NCI-H187 treated with DMSO at 0.1 percent for 48 hours (cell line): ENCODE measurements around the gene KLHDC7B.

Experiments used
- DNase-seq: peaks from one replicate; lab custom pipeline; 2025; lab: John Stamatoyannopoulos, UW

The KLHDC7B gene

GRCh38 chr22:50573491-50574382, 28.0 kb downstream of the KLHDC7B start:
- no peak for DNase-seq

GRCh38 chr22:50574383-50574755, 28.7 kb downstream of the KLHDC7B start:
- no peak for DNase-seq

- no peak for DNase-seq
Measured at GRCh38 chr22:50575426-50575941, 29.8 kb downstream of the KLHDC7B start.

- no peak for DNase-seq
Measured at GRCh38 chr22:50576070-50576469, 30.4 kb downstream of the KLHDC7B start.

GRCh38 chr22:50576806-50577696, 31.4 kb downstream of the KLHDC7B start:
- DNase-seq = no peak

GRCh38 chr22:50577697-50577986, 31.9 kb downstream of the KLHDC7B start:
- no peak for DNase-seq

- no peak for DNase-seq
Measured at GRCh38 chr22:50577987-50578775, 32.5 kb downstream of the KLHDC7B start, which contains the start of gene CPT1B. Gene CPT1B (minus strand): TSS chr22:50578427. CDS start chr22:50577915, 512 bp downstream.

- no peak for DNase-seq
Measured at GRCh38 chr22:50578776-50579310, 33.1 kb downstream of the KLHDC7B start.

GRCh38 chr22:50579752-50580151, 34.1 kb downstream of the KLHDC7B start:
- DNase-seq = no peak

GRCh38 chr22:50581031-50581949, 35.6 kb downstream of the KLHDC7B start:
- DNase-seq = no peak

GRCh38 chr22:50581950-50582492, 36.3 kb downstream of the KLHDC7B start:
- no peak for DNase-seq

GRCh38 chr22:50582493-50583293, 37.0 kb downstream of the KLHDC7B start, which contains the start of gene CHKB:
Gene CHKB (minus strand): TSS chr22:50582849. CDS start chr22:50582781, 68 bp downstream.
- DNase-seq = peak; percentile 12

- no peak for DNase-seq
Measured at GRCh38 chr22:50583294-50583861, 37.7 kb downstream of the KLHDC7B start.

GRCh38 chr22:50584106-50585096, 38.7 kb downstream of the KLHDC7B start:
- DNase-seq = no peak

GRCh38 chr22:50585238-50585637, 39.5 kb downstream of the KLHDC7B start:
- DNase-seq = no peak

GRCh38 chr22:50585781-50586180, 40.1 kb downstream of the KLHDC7B start:
- DNase-seq = no peak

GRCh38 chr22:50586416-50586815, 40.7 kb downstream of the KLHDC7B start:
- DNase-seq = no peak

GRCh38 chr22:50587407-50587806, 41.7 kb downstream of the KLHDC7B start:
- DNase-seq = no peak
